Fibroblast of villous mesenchyme (primary cell): ENCODE results near the gene COCH. TPM values are rescaled to one million over a fixed set of nuclear protein-coding genes. Genes with fewer than 3 reads are reported as not detected.

Experiments
- DNase-seq: peaks from one replicate; pipeline ENCODE4 v3.0.0-alpha.2; 2010; ENCODE audit warnings: low read depth
- H3K4me3 ChIP-seq: 2 replicates; pipeline ENCODE4 v1.5.1; 2011; ENCODE audit warnings: low read depth, mild to moderate bottlenecking, low read length
- CTCF ChIP-seq: IDR thresholded peaks from 2 replicates; pipeline ENCODE4 v1.5.1; 2012; ENCODE audit warnings: low read depth, mild to moderate bottlenecking, low read length; ENCODE audit not compliant: insufficient read depth
- total RNA-seq: library from RNA; depleted of rRNA; stranded (reverse); fragments of >200 nt; gene quantifications from 2 replicates; pipeline ENCODE4 v1.2.3, GENCODE V29; 2012

The COCH gene
- total RNA-seq, 1 donor = under 0.01 TPM

- no peak for TF ChIP-seq CTCF
- H3K4me3 ChIP-seq = no peak overlapping the region
- DNase-seq = no peak
These were observed 31.9 kb upstream of the COCH start for GRCh38 chr14:30842431-30842830.

- no peak overlapping the region for H3K4me3 ChIP-seq
- TF ChIP-seq CTCF = no peak
These were observed 25.7 kb upstream of the COCH start for GRCh38 chr14:30848449-30849240.

GRCh38 chr14:30849354-30849753 lies 25.0 kb upstream of the COCH start:
- no peak for DNase-seq
- H3K4me3 ChIP-seq = no peak overlapping the region
- no peak for TF ChIP-seq CTCF

More at GRCh38 chr14:30848449-30849240, 25.7 kb upstream of the COCH start:
- DNase-seq = no peak

GRCh38 chr14:30849983-30850382 lies 24.4 kb upstream of the COCH start:
- H3K4me3 ChIP-seq = no peak overlapping the region
- no peak for DNase-seq
- TF ChIP-seq CTCF = no peak

- no peak for TF ChIP-seq CTCF
- no peak overlapping the region for H3K4me3 ChIP-seq
- no peak for DNase-seq
These were observed 20.4 kb upstream of the COCH start for GRCh38 chr14:30853946-30854345.

- no peak for DNase-seq
- no peak overlapping the region for H3K4me3 ChIP-seq
- TF ChIP-seq CTCF = no peak
These were observed 19.9 kb upstream of the COCH start for GRCh38 chr14:30854492-30854891.
